Erythroblast (primary cell): ENCODE measurements around the gene CCDC136.

ENCODE experiments used
- DNase-seq, 2 experiments: peaks; one replicate each; lab custom pipeline; 2025; lab: John Stamatoyannopoulos, UW
- GATA1 ChIP-seq: IDR thresholded peaks from 2 replicates; pipeline ENCODE4 v1.6.1; 2011; ENCODE audit warnings: low read depth, mild to moderate bottlenecking, control low read depth, low read length, moderate library complexity
- POLR2A ChIP-seq: IDR thresholded peaks from 2 replicates; pipeline ENCODE4 v1.6.1; 2011; ENCODE audit warnings: mild to moderate bottlenecking, low read length

Gene CCDC136

DNA sequence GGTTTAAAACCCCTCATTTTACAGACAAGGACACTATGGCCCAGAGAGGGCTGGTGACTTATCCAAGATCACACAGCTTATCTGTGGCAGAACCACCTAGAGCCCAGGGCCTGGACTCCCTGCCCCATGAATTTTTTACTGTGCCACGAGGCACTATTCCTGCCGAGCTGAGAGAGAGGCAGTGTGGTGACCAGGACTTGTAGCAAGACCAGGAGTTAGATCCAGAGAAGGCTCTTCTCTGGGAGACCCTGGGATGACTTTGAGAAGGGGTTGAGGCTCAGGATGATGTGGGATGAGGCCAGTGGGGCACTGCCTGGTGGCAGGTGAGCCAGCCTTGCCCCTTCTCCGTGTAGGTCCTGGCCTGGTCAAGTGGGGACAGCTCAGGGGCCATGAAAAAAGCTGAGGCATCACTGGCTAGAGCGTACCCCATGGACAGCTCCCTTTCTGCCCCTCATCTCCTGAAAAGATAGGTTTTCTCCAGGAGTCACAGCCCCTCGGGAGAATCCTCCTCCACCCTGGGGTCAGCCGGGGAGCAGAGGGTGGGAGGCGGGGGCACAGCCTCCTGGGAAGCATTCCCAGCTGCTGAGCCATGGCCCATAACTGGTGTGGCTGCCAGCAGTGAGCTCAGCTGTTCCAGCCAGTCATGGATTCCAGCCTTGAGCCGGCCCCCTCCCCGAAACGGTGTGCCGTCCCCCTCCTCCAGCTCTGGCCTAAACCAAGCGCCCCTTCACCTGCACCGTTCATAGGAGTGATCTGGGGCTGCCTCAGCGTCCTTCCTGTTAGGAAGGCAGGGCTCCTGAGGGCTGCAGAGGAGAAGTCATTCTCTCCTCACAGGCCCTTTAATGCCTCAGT is 44.2 kb downstream of the CCDC136 start:
- no peak for TF ChIP-seq GATA1
- TF ChIP-seq POLR2A = no peak
- DNase-seq = no peak

DNA sequence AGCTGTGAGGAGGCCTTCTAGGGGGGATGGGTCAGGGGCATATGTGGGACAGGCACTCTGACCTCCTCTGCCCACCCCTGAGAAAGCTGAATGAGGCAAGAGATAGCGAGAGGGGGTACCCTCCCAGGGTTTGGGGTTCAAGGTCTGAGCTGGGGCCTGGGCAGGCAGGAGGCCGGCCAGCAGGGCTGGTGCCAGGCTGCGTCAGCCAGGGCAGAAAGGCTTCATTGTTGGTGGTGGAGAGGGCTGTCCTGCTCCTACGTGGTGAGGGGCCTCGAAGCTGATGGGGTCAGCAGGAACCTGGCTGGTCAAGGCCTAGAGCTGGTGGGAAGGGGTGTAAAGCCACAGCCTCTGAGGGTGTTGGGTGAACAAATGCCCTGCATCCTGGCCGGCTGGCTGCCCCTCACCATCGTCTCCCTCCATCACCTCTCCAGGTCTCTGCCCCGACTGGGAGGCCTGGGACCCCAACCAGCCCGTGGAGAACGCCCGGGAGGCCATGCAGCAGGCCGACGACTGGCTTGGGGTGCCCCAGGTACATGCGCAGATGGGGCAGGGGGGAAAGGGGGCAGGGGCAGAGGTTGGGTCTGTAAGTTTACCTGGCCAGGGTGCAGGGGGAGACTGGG is 45.1 kb downstream of the CCDC136 start:
- no peak for DNase-seq
- TF ChIP-seq GATA1 (no peak), POLR2A (no peak)

DNA sequence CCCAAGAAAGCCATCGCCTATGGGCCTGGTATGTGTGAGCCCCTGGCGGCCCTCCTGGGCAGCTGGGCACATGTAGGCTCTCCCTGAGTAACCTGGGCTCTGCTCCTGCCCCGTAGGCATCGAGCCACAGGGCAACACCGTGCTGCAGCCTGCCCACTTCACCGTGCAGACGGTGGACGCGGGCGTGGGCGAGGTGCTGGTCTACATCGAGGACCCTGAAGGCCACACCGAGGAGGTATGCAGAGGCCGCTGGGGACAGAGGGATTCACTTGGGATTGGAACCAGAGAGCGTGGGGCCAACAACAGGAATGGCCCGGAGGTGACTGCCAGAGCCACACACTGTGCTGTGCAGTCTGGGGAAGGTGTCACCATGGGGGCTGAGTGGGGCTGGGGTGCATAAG is 45.8 kb downstream of the CCDC136 start:
- TF ChIP-seq POLR2A = no peak
- no peak for TF ChIP-seq GATA1
- no peak for DNase-seq

DNA sequence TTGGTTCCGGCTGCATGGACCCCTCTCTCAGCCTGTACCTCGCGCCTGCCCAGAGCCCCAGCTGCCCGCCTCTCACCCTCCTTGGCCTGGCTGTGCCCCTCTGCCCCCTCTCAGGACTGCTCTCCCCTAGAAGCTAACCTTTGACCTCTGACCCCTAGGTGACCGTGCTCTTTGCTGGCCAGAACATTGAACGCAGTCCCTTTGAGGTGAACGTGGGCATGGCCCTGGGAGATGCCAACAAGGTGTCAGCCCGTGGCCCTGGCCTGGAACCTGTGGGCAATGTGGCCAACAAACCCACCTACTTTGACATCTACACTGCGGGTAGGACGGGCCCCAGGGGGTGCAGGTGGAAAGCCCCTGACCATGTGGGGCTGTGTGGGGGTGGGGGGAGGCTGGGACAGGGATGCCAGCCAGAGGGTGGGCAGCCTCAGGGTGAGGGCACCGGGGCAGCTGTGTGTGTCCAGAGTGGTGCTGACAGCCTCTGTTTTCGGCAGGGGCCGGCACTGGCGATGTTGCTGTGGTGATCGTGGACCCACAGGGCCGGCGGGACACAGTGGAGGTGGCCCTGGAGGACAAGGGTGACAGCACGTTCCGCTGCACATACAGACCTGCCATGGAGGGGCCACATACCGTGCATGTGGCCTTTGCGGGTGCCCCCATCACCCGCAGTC is 46.5 kb downstream of the CCDC136 start:
- TF ChIP-seq POLR2A = no peak
- TF ChIP-seq GATA1 = no peak
- DNase-seq = no peak

DNA sequence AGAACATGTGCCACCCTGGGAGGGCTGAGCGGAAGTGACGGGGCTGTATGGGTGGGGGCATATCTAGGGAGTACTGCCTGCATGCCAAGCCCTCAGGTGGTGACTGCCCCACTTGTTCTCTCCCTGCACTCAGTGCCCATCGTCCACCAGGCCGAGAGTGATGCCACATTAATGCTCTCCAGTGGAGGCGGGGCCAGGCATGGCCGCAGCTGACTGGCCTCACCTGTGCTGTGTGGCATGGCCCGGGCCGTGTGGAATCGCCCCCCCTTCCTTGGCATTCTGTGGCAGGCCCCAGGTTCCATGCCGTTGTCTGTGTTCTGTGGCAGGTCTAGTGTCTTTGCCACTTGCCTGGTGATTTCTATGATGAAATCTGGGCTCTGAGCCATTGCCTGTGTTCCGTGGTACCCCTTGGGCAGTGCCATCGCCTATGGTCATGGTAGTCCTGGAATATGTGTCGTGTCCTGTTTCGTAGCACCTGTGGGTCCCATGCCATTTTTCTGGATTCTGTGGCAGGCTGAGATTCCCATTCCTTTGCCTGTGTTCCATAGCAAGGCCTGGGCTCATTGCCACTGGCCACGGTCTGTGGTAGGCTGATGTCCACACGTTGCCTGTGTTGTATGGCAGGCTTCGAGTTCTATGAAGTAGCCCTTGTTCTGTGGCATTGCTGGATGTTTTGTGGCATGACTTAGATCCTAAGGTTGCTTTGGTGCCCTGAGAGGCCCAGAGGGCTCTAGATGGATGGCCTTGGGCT is 47.4 kb downstream of the CCDC136 start:
- DNase-seq = no peak

DNA sequence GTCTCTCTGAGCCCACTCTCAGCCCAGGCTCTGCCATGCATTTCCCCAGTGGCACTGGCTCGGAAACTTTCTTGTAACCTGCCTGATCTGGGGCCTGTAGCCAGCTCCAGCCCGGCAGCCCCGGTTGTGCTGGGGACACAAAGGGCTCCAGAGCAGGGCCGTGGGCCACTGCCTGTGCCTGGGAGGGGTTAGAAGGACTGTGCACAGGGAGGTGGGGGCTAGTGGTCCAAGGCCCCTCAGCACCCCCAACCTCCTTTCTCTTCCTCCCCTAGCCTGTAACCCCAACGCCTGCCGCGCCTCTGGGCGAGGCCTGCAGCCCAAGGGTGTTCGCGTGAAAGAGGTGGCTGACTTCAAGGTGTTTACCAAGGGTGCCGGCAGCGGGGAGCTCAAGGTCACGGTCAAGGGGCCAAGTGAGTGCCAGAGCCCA is 48.0 kb downstream of the CCDC136 start:
- TF ChIP-seq POLR2A = no peak
- TF ChIP-seq GATA1 = no peak
- DNase-seq = no peak

More for the DNA sequence above, 47.4 kb downstream of the CCDC136 start:
- TF ChIP-seq GATA1 = no peak
- no peak for TF ChIP-seq POLR2A

DNA sequence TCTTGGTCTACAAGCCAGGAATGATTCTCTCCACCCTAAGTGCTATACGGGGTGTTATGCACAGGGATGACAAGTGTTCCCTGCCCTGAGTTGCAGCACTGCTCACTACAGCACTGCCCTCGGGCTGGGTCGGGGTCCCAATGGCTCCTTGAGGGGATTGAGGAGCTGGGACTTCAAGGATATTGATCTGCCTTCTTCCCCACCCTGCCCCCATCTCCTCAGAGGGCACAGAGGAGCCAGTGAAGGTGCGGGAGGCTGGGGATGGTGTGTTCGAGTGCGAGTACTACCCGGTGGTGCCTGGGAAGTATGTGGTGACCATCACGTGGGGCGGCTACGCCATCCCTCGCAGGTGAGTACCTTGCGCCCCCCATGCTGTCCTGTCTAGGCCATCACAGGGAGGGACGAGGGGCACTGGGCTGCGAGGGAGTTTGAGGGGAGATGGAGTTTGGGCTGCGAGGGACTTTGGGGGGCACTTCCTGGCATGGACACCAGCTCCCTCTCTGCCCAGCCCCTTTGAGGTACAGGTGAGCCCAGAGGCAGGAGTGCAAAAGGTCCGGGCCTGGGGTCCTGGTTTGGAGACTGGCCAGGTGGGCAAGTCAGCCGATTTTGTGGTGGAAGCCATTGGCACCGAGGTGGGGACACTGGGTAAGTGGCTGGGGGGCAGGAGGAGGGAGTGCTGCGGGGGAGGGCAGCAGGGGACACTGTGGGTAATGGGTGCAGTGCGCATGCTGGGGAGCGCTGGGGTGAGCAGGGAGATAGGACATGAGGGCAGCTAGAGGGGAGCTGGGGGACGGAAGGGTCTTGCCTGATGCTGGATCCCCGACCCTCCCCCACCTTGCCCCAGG is 48.8 kb downstream of the CCDC136 start:
- no peak for DNase-seq
- TF ChIP-seq GATA1 = no peak
- TF ChIP-seq POLR2A = no peak

DNA sequence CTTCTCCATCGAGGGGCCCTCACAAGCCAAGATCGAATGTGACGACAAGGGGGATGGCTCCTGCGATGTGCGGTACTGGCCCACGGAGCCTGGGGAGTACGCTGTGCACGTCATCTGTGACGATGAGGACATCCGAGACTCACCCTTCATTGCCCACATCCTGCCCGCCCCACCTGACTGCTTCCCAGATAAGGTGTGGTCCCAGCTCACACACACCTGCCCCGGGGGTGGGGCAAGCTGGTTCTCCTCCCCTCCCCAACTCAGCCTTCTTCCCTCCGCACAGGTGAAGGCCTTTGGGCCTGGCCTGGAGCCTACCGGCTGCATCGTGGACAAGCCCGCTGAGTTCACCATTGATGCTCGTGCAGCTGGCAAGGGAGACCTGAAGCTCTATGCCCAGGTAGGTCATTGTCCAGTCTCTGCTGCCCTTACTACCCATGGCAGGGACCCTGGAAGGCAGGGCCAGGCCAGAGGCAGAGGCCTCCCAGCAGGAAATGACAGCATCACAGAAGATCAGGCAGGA is 49.5 kb downstream of the CCDC136 start:
- DNase-seq = no peak

DNA sequence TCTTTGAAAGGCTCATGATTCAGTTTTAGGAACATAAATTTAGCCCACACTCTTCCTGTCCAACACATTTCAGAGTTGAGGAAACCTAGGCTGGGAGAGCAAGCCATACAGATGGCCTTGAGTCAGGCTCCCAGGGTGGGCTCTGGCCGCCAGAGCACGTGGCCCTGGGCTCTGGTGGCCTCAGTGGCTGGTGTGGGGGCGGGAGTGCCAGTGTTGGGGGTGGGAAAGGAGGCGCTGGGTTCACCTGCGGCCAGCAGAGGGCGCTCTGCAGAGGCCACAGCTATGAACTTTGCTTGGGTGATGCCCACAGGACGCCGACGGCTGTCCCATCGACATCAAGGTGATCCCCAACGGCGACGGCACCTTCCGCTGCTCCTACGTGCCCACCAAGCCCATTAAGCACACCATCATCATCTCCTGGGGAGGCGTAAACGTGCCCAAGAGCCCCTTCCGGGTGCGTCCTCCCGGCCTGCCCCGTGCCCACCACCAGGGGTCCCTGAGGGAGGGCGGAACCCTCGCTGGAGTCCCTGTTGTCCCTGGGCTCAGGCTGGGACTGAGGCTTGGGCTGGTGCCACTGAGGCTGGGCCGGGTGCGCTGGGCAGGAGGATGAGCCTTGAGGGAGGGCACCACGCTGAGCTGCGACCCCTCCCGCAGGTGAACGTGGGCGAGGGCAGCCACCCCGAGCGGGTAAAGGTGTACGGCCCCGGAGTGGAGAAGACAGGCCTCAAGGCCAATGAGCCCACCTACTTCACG is 50.3 kb downstream of the CCDC136 start:
- TF ChIP-seq POLR2A = no peak
- no peak for TF ChIP-seq GATA1
- peak; percentile 58 to 76 for DNase-seq

More for the DNA sequence above, 49.5 kb downstream of the CCDC136 start:
- TF ChIP-seq POLR2A (no peak), GATA1 (no peak)

DNA sequence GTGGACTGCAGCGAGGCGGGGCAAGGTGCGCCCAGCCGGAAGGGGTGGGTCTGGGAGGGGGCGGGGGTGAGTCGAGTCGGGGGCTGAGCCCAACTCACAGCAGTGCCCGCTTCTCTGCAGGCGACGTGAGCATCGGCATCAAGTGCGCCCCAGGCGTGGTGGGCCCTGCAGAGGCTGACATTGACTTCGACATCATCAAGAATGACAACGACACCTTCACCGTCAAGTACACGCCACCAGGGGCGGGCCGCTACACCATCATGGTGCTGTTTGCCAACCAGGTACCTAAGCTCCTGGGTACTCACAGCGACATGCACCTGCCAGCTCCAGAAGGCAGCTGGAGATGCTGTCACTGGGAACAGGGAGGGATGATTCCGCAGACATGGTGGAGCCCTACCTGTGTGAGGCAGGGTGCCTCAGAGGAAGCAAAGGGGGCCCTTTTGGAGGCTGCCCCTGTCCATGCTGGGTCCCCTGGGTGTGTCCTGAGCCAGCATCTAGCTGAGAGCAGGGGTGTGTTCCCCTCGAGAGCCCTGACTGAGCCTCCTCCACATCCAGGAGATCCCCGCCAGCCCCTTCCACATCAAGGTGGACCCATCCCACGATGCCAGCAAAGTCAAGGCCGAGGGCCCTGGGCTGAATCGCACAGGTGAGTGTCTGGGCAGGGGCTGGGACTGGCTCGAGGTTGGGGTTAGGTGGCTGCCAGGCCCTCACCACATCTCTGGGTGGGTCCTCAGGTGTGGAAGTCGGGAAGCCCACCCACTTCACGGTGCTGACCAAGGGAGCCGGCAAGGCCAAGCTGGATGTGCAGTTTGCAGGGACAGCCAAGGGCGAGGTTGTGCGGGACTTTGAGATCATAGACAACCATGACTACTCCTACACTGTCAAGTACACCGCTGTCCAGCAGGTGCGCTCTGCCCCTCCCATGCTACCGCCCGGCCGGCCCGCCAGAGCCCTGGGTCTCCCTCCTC is 51.2 kb downstream of the CCDC136 start:
- TF ChIP-seq GATA1 (no peak), POLR2A (no peak)
- no peak for DNase-seq
